OCI-LY3 (cell line): ENCODE measurements around the gene SHROOM2.

Source experiments
- EZH2phosphoT487 ChIP-seq: fragments of 200-600 bp; shearing (Covaris generic); IDR thresholded peaks from 2 replicates; pipeline ENCODE4 v1.6.1; 2018; ENCODE audit warnings: antibody characterized with exemption, mixed run types, low read depth
- TF ChIP-seq, protein P1 (sequence below): fragments of 200-600, 300-600 bp; sonication (generic); IDR thresholded peaks from 2 replicates; pipeline ENCODE4 v1.5.1; 2014; ENCODE audit warnings: antibody characterized with exemption, low read length, low read depth

DNA sequence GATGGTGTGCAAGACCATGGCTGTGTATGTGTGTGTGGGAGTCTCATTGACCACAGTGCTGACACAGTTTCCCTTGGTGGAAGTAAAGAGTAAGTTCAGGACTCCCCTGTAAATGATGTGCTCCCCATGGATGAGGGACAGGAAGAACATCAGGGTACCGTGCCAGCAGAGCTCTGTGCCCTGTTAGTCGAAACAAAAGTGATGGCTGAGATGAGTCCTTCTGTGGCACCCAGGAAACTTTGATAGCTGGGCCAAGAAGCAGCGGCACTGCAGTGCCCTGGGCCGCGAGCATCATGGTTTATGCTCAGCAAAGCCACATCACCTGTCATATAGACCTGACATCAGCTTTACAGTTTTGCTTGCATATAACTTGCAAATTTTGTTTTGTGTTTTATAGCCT, 119.5 kb downstream of the SHROOM2 start:
- TF ChIP-seq, protein P1, sequence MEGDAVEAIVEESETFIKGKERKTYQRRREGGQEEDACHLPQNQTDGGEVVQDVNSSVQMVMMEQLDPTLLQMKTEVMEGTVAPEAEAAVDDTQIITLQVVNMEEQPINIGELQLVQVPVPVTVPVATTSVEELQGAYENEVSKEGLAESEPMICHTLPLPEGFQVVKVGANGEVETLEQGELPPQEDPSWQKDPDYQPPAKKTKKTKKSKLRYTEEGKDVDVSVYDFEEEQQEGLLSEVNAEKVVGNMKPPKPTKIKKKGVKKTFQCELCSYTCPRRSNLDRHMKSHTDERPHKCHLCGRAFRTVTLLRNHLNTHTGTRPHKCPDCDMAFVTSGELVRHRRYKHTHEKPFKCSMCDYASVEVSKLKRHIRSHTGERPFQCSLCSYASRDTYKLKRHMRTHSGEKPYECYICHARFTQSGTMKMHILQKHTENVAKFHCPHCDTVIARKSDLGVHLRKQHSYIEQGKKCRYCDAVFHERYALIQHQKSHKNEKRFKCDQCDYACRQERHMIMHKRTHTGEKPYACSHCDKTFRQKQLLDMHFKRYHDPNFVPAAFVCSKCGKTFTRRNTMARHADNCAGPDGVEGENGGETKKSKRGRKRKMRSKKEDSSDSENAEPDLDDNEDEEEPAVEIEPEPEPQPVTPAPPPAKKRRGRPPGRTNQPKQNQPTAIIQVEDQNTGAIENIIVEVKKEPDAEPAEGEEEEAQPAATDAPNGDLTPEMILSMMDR = no peak
- no peak for TF ChIP-seq EZH2phosphoT487
